ENCODE results near the gene NBL1.

The NBL1 gene, protein sequence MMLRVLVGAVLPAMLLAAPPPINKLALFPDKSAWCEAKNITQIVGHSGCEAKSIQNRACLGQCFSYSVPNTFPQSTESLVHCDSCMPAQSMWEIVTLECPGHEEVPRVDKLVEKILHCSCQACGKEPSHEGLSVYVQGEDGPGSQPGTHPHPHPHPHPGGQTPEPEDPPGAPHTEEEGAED

DNA sequence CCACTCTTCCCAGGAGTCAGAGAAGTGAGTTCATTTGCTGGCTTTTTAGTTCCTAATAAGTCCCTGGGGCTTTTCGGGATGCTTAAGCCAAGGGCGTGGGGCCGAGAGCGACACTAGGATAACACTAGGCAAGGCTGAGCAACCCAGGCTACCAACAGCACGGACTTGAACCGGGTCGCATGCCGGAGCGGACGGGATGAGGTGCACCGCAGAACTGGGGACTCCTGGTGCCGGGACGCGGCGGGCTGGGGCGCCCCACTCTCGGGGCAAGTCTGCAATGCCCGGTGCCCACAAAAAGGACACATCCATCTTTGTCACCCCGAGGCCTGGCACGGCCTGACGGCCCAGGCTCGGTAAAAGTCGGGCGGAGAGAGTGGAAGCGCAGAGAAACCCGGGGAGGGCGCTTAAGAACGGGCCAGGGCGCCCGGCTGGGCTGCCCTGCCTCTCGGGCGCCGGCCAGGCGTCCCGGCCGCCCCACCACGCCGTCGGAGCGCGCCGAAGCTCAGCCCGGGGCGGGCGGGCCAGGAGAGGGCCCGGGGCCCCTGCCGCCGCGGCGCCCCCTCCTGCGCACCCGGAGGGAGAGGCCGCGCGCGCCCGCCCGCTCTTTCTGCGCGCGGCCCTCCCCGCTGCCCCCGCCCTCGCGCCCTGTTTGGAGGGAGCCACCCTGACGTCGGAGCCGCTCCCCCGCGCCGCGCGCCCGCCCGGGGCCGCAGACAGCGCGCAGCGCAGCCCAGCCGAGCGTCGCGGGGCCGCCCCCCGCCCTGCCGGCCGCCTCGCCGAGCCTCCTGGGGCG, at the start of gene NBL1:
TSS of gene NBL1 (plus strand) at position 710 of the 793 bp plus-strand sequence. CDS start 10,720 bp downstream, outside the sequence.
- DNase-seq (ENCODE audit: low read depth in 3 of 3) = peak in 2 of 3 experiments; percentile 50 to 63

DNA sequence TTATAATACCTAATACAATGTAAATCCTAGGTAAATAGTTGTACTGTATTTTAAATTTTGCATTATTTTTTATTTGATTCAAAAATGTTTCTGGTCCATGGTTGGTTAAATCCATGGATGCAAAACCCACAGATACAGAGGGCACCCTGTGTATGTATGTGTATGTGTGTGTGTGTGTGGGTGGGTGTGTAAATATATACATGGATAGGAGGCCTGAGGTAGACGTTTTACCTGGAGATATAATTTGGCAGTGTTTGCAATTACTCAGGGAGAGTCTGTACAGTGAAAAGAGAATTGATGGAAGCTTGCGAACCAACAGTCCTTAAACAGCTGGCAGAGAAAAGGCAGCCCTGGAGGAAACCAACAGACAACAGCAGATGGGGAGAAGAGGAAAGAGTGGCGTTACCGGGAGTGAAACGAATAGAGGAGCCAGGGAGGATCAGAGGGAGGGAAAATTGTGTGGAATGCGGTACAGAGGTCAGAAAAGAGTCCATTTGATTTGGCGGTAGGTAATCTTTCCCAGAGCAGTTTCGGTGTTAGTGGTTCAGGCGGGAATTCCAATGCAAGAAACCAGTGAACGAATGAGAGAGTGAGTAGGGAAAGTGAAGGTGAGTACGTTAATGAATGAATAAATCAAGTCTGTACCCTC, 47.9 kb upstream of the NBL1 start:
- DNase-seq (ENCODE audit: low read depth in 3 of 3) = no peak

DNA sequence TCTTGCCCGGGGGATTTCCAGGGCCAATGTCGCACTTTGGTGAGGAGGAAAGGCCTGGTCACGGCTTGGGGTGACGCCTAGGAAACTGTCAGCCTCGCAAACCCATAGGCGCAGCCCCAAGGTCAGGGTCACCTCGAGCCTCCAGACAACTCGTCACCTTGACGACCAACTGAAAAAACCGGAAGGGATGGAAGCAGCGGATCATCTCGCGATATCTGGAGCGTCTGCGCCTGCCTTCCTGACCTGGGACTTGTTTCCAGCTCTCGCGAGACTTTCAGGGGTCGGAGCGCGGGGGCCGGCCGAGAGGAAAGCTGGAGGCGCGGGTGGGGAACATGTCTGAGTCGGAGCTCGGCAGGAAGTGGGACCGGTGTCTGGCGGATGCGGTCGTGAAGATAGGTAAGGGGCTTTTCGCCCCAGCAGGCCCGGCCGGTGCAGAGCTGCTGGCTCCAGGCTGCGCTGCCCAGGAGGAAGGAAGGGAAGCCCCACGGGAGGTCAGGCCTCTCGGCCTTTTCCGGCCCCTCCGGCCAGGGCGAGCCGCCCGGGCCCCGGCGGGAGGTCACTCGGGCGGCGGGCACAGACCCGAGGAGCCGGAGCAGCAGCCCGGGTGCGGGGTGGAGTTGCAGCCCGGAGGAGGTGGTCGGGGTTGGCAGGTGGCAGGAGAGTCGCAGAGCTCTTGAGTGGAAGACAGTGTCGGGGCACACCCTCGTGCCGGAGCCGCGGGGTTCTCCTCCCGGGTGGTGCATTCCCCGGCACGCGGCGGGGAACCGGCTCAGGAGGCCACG, 47.2 kb upstream of the NBL1 start:
- peak; percentile 90 to 95 (median 94) for DNase-seq (ENCODE audit: low read depth in 3 of 3)

DNA sequence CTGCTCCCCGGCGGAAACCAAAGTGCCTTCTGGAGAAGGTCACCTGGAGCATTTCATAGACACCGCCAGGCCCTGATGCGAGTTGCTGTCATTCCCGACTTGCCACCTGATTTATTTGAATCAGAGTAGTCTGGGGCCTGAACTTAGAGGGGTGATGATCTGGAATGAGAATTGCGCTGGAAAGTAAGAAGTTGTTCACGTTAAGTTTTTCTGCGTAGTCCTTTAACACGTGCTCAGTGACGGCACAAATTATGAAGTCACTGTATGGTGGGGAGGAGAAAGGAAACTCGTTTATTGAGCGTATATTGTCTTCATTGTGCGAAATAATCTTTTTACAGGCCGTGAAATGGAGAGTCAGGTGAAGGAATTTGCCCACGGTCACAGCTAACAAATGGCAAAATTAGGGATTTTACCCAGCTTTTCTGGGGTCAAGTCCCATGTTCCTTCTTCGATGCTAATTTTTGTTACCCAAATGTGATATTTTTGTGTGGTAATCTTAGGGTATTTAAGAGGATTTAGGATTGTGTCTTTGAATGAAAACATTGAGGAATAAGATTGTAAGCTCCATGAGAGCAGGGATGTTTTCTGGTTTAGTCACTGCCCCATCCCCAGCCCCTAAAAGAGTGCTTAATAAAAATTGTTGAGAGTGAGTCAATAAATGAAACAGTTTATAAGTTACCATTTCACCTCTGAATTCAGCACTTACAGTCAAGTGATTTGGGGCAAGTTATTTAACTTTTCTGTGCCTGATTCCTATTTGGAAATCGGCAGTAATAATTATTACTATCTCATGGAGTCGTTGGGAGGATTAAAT, 46.4 kb upstream of the NBL1 start:
- DNase-seq (ENCODE audit: low read depth in 3 of 3) = no peak

DNA sequence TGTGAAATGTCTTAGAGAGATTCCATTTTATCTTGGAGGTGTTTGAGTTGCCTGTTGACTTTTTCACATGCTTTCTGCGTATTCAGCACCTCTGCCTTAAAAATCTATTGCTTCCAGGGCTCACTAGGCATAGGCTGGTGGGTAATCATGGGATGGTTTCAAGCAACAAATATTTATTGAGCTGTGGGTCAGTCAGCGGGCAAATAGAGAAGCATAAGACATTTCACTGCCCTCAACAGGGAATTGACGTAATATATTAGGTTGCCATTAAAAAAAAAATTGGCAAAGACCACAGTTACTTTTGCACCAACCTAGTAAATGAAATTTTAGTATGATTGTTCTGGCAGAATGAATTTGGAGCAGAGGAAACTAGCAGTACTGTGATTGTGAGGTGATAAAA, 44.3 kb upstream of the NBL1 start:
- no peak for DNase-seq (ENCODE audit: low read depth in 3 of 3)

DNA sequence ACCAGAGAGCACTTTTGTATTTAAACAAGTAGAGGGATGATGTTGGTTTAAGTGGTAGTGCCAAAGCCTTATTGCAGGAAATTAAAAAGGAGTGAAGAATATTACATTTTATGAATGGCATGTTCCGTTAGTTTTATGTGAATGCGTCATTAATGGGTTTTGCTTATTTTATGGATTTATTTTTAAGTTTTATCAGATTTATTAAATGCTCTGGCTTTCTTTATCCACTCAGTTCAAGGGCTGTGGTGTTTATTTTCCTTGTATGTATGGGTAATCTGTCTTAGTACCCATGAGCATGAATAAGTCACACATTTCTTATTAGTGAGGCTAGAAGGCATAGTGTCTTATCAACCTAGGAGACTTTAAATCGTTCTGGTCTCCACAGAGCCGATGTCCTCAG, 41.6 kb upstream of the NBL1 start:
- DNase-seq (ENCODE audit: low read depth in 3 of 3) = no peak

DNA sequence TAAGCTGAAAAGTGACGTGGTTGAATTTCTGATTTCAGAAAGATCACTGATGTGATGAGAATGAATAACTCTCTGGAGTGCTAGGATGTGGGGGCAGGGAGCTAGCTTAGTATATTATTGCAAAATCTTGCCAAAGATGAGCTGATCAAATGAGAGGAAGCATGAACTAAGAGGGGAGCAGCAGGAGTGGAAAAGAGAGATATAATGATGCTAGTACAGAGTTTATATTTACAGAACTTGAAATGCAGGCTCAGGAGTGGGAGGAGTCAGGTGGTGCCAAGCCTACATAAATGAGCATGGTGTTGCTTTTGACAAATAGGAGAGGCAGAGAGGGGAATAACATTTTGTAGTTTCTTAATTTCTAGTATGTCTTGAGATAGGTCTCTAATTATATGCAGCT, 38.1 kb upstream of the NBL1 start:
- DNase-seq (ENCODE audit: low read depth in 3 of 3) = no peak

DNA sequence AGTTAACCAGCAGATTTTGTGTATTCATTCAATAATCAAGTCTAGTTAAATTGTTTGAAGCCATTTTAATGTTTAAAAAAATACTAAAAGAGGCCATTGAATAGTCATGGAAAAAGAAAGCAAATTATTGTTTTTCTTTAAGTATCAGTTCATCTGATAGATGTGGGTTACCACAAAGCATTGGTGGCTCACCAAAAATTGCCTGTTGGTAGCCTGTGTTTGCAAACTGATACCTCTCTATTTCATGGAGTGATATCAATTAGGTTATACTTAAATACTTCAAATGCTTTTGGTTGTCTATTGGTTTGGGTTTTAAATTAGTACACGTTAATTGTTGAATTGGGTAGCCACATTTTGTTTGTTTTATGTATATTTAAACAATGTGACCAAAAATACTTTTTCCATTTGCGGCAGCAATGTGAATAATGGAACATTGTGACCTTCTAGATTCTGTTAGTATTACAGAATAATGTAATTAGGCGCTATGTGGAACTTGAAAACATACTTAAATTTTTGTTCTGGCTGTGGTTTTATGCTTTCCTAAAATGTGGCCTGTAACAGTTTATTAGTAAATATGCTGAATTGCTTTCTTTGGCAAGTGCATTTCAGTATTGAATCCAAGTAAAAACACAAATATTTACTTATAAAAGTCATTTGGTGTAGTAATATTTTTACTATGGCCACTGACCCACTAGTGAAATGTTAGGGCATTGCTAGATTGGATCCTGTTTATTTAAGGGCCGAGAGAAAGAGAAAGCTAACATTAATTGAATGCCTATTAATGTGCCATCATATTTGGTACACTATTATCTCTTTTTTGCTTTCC, 37.1 kb upstream of the NBL1 start:
- DNase-seq (ENCODE audit: low read depth in 3 of 3) = peak in 1 of 3 experiments; percentile 21

DNA sequence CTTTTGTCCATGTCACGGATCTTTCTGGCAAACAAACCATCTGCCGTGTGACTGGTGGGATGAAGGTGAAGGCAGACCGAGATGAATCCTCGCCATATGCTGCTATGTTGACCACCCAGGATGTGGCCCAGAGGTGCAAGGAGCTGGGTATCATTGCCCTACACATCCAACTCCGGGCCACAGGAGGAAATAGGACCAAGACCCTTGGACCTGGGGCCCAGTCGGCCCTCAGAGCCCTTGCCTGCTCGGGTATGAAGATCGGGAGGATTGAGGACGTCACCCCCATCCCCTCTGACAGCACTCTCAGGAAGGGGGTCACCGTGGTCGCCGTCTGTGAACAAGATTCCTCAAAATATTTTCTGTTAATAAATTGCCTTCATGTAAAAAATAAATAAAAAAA, 35.9 kb upstream of the NBL1 start:
- DNase-seq (ENCODE audit: low read depth in 3 of 3) = no peak

DNA sequence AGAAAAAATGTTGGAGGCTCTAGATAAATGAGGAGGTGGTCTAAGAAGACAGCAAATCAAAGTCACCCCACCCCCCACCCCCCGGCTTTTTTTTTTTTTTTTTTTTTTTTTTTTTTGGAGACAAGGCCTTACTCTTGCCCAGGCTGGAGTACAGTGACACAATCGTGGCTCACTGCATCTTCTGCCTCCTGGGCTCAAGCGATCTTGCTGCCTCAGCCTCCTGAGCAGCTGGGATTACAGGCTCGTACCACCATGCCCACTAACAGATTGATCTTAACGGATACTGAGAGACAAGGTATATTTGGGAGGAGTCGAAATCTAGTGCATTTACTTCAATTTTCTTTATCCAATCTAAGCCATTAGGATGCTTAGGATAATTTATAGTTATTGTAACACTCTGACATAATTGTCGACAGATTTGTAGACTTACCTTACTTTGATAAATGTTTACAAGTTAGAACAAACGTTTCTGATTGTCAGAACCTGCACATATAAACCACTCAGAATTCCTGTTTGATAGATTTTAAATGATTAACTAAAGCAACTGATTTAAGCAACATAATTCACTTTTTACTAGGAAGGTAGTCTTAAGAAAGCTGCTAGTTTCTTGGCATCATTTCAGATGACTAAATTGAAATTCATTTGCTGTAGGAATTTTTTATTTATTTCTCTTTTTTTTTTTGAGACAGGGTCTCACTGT, 33.7 kb upstream of the NBL1 start:
- no peak for DNase-seq (ENCODE audit: low read depth in 3 of 3)

DNA sequence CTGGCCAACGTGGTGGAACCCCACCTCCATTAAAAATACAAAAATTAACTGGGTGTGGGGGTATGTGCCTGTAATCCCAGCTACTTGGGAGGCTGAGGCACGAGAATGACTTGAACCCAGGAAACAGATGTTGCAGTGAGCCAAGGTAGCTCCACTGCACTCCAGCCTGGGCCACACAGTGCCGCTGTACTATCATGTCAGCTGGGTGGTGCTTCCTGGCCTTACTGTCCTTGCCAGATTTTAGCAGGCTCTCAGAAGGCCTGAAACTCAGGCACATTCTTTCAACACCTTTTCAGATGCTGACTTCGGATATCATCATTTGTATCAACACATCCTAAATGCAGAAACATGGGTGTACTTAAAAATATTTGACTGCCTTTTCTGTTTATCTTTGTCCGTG, 31.6 kb upstream of the NBL1 start:
- DNase-seq (ENCODE audit: low read depth in 3 of 3) = no peak

DNA sequence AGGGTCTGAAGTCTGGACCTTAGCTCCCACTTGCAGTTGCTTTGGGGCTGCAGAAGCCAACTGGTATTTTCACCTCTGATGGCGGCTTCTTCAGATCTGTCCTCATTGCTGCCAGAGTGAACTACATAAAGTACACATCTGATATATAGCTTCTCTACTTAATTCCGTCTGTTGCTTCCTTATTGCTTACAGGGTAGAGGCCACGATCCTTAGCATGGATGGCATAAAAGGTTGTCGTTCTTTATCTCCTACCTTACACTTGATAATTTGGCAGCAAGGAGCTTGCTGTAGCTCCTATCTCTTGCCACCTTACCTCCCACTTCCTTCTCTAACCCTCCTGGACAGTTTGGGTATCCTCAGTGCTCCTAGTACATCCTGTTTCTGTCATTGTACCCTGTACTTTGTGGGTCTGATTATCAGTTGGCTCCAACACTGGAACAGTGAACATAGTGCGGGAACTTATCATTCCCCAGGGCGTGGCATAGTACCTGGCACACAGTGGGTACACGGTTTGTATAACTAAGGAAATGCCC, 30.9 kb upstream of the NBL1 start:
- no peak for DNase-seq (ENCODE audit: low read depth in 3 of 3)

DNA sequence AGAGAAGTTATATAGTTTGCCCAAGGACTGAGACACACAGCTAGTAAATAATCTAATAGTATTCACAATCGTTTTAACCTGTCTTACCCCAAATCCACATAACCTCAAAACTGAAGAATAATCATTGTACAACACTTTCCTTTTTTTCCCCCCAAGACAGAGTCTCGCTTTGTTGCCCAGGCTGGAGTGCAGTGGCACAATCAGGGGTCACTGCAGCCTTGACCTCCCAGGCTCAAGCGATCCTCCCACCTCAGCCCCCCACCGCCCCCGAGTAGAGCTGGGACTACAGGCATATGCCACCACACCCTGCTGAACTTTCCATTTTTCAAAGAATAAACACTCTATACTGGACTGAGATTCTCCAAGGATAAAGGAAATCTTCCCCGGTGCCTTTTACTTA, 28.7 kb upstream of the NBL1 start:
- DNase-seq (ENCODE audit: low read depth in 3 of 3) = no peak

DNA sequence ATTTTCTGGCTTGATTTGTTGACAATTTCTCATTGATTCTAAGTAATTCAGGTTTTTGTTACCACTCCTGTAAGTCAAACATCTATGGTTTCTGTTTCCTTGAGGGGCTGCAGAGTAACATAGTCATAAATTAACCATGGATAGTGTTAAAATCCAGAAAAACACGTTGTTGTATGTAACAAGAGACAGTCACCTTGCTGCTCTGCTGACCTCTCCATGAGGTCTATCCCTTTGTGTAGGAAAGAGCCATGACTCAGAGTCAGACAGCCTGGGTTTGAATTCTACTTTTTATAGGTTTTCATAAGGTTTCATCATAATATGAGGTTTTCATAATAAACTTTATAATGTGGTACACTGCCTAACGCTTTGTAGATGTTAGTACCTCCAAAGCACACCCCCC, 27.6 kb upstream of the NBL1 start:
- DNase-seq (ENCODE audit: low read depth in 3 of 3) = no peak

DNA sequence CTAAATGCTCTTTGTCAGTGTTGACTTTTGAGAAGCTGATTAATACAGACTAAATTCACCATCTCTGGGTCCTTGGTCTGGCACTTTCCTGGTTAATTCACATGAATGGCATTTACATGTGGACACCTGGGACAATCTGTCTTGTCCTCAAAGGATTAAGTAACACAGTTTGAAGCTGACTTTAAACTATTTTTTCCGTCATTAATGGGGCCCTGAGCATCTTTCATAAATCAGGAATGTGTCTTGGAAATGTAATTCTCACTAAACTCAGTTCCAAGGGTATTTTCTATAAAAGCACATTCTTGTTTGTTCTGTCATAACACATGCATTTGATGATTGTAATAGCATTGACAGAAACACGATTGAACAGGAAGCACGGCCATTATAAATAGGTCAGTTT, 26.7 kb upstream of the NBL1 start:
- no peak for DNase-seq (ENCODE audit: low read depth in 3 of 3)

DNA sequence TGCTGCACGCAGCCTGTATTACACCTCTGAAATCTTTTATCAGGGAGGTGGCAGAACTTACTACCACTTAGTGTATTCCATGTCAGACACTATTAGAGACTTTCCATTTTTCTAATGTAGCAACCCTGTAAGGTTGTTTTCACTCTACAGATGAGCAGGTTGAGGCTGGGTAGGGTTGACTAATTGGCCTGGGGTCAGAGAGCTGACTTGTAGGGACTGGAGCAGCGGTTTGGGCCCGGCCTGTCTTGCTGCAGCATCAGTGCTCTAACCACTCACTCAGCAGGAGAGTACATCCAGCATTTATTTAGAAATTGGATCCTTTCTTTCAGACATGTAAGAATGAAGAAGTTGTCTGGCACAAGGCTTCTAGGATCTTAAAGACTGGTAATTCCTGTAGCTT, 25.7 kb upstream of the NBL1 start:
- no peak for DNase-seq (ENCODE audit: low read depth in 3 of 3)

DNA sequence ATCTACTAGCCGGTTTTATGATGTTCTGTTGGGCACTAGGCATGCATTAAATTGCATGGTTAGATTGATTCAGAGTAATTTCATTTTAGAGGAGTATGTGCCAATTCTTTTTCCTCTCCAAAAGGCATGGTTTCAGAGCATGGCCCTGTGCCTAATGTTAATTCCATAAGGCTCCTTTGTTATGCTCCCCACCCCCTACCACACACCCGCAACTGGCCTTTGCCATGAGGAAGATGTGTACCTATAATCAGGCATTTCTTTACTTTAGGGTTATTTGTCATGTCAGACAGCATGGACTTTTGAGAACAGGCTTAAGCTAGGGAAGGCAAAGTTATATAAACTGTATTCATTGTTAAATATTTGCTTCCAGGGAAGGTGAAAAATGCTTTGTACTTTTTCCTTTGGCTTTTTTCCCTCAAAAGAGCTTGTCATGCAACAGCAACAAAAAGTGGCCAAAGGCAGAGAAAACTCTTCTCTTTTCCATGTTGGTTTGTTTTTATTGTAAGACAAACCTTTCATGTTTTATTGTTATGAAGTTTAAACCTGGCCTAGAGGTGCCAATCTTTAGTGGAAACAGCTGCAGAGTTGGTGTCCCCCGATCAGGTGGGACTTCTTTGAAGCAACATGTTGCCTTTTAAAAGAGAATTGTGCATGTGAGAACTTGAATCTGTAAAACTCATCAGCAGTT, 24.3 kb upstream of the NBL1 start:
- DNase-seq (ENCODE audit: low read depth in 3 of 3) = no peak

DNA sequence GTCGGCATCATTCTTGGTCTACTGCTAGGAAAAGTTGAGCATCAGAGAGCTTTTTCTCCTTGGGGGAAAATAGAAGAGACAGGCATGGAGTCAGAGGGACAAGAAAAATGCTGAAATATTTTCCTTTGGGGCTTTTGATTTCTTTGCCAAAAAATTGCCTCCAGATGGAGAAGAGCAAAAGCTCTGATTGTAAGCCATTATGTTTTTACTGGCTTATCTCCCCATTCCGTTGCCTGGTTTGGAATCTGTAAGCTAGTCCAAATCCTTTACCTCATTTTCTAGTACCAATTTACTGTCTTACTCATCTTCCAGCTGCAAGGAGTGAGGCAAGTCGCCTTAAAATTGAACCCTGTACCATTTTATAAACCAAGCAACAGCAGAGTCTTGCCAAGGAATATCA, 23.3 kb upstream of the NBL1 start:
- no peak for DNase-seq (ENCODE audit: low read depth in 3 of 3)
